Measurements from ENCODE around the gene OR2S2.

The OR2S2 gene

GRCh38 chr9:35958104-35958837 is at the start of gene OR2S2:
Gene OR2S2, minus strand, starts transcription at chr9:35958154. Its CDS starts 56 bp downstream, at chr9:35958098.
- Histone ChIP-seq H3K4me1 (no peaks in the 10 kb centered on the region), H3K27me3 (ENCODE audit: control insufficient read depth, insufficient read depth, low read length) (no peaks in the 10 kb centered on the region), H3K4me3 (ENCODE audit: low read depth, low read length) (no peak within 1 kb of the TSS), H3K9me3 (ENCODE audit: control insufficient read depth, low read length) (no peaks in the 10 kb centered on the region), H3K27ac (no peak within 1 kb of the TSS), H3K36me3 (ENCODE audit: control insufficient read depth, insufficient read depth, low read length) (no peaks in the 10 kb centered on the region), H3K9ac (no peak within 1 kb of the TSS), H3K79me2 (no peaks in the 10 kb centered on the region), H3K4me2 (ENCODE audit: low read length) (no peak within 1 kb of the TSS), H2AFZ (no peak within 1 kb of the TSS)
- no peak for TF ChIP-seq CTCF (IDR thresholded peaks at IDR 0.05)

GRCh38 chr9:36007316-36007708 is 49.4 kb upstream of the OR2S2 start:
- Histone ChIP-seq H3K4me3 (ENCODE audit: low read depth, low read length) (no peak overlapping the region), H3K4me2 (ENCODE audit: low read length) (no peak overlapping the region), H3K9ac (no peak overlapping the region), H3K36me3 (ENCODE audit: control insufficient read depth, insufficient read depth, low read length) (no peaks in the 10 kb centered on the region), H3K27me3 (ENCODE audit: control insufficient read depth, insufficient read depth, low read length) (no peaks in the 10 kb centered on the region), H3K27ac (no peak overlapping the region), H3K79me2 (no peaks in the 10 kb centered on the region), H2AFZ (no peak overlapping the region), H3K9me3 (ENCODE audit: control insufficient read depth, low read length) (no peaks in the 10 kb centered on the region), H3K4me1 (no peaks in the 10 kb centered on the region)
- TF ChIP-seq CTCF (IDR thresholded peaks at IDR 0.05), result no peak

DNA sequence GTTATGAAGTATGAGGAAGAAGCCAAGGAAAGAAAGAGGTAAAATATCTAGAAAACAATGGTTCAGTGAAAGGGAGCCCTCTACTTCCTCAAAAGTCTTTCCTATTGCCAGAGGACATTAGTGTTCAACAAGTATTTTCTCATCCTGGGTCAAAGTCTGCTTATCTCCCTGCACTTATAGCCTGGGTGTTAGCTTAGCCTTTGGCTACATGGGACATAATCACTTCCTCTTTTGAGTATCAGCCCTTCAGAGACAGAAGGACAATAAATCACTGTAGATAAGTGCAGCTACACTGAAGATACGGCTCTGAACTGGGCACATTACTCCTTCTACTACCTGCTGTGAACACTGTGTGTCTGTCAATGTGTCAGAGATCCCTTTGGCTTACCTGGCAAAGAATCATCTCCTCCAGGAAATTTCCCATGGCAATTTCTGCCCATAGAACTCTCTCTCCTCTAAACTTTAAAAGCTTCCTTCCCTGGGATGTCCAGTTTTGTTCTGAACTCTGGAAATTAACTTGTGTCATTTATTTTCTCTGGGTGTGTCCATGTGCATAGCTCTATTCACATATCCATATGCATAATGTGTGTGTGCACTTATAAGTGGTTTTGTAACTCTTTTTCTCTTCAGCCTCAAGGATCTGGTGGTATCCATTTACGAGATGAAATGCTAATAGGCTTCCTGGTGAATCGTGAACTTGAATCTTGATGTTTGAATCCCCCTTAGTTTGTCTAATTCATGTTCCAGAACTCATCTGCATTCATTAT is 48.8 kb upstream of the OR2S2 start:
- no peak for TF ChIP-seq CTCF (IDR thresholded peaks at IDR 0.05)
- no peak overlapping the region for H3K4me2 ChIP-seq (ENCODE audit: low read length)
- no peak overlapping the region for H3K4me3 ChIP-seq (ENCODE audit: low read depth, low read length)
- no peaks in the 10 kb centered on the region for H3K4me1 ChIP-seq
- H3K9ac ChIP-seq, result no peak overlapping the region
- no peaks in the 10 kb centered on the region for H3K27me3 ChIP-seq (ENCODE audit: control insufficient read depth, insufficient read depth, low read length)
- H2AFZ ChIP-seq, result no peak overlapping the region
- no peaks in the 10 kb centered on the region for H3K36me3 ChIP-seq (ENCODE audit: control insufficient read depth, insufficient read depth, low read length)
- no peaks in the 10 kb centered on the region for H3K9me3 ChIP-seq (ENCODE audit: control insufficient read depth, low read length)
- no peak overlapping the region for H3K27ac ChIP-seq
- no peaks in the 10 kb centered on the region for H3K79me2 ChIP-seq

GRCh38 chr9:36005891-36006290 is 47.9 kb upstream of the OR2S2 start:
- Histone ChIP-seq H3K79me2 (no peaks in the 10 kb centered on the region), H2AFZ (no peak overlapping the region), H3K9ac (no peak overlapping the region), H3K4me2 (ENCODE audit: low read length) (no peak overlapping the region), H3K36me3 (ENCODE audit: control insufficient read depth, insufficient read depth, low read length) (no peaks in the 10 kb centered on the region), H3K4me3 (ENCODE audit: low read depth, low read length) (no peak overlapping the region), H3K4me1 (no peaks in the 10 kb centered on the region), H3K27me3 (ENCODE audit: control insufficient read depth, insufficient read depth, low read length) (no peaks in the 10 kb centered on the region), H3K27ac (no peak overlapping the region), H3K9me3 (ENCODE audit: control insufficient read depth, low read length) (no peaks in the 10 kb centered on the region)
- no peak for TF ChIP-seq CTCF (IDR thresholded peaks at IDR 0.05)
